Pons (tissue), 1 donor: ENCODE measurements around the gene WDR31.
A peak's percentile ranks its signal among the peaks of the same experiment; 100 is the strongest.

Experiments
- DNase-seq: peaks from one replicate; pipeline ENCODE4 v3.0.0-alpha.2; 2016; ENCODE audit warnings: low spot score

The WDR31 gene

GRCh38 chr9:113331780-113332179 is 8.3 kb downstream of the WDR31 start:
- no peak for DNase-seq

- no peak for DNase-seq
These were observed 11.9 kb downstream of the WDR31 start for GRCh38 chr9:113328045-113328782.

DNA sequence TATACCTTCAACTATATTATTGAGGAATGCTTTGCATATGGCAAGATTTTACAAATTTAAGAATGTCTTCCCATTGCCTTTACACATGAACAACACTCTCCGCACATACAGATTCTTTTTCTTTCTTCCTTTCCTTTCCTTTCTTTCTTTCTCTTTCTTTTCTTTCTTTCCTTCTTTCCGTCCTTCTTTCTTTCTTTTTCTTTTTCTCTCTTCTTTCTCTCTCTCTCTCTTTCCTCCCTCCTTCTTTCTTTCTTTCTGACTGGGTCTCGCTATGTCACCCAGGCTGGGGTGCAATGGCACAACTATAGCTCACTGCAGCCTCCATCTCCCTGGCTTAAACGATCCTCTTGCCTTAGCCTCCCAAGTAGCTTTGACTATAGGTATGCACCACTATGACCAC is 13.8 kb downstream of the WDR31 start:
- DNase-seq: no peak

- peak; percentile 43 for DNase-seq
These were observed 17.4 kb downstream of the WDR31 start for GRCh38 chr9:113322671-113323070.

DNA sequence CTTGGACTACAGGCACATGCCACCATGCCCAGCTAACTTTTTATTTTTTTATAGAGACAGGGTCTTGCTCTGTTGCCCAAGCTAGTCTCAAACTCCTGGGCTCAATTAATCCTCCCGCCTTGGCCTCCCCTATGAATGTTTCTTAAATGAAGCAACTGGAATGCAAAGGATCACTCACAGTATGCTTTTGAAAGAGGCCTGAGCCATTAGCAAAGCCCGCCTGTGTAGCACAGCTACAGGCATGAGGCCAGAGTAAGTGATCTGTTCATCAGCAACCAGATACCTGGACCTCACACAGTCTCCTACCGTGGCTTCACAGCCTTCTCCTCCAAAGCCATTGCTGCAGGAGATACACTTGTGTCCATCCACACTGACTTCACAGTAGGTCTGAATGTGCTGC is 20.0 kb downstream of the WDR31 start:
- DNase-seq: no peak

- no peak for DNase-seq
These were observed 21.0 kb downstream of the WDR31 start for GRCh38 chr9:113319054-113319453.

GRCh38 chr9:113317777-113318176 is 22.3 kb downstream of the WDR31 start:
- no peak for DNase-seq

GRCh38 chr9:113316030-113316429 is 24.0 kb downstream of the WDR31 start:
- no peak for DNase-seq

GRCh38 chr9:113315231-113315630 is 24.8 kb downstream of the WDR31 start:
- DNase-seq: no peak

GRCh38 chr9:113313261-113313660 is 26.8 kb downstream of the WDR31 start:
- no peak for DNase-seq

- no peak for DNase-seq
These were observed 28.1 kb downstream of the WDR31 start for GRCh38 chr9:113311961-113312360.

DNA sequence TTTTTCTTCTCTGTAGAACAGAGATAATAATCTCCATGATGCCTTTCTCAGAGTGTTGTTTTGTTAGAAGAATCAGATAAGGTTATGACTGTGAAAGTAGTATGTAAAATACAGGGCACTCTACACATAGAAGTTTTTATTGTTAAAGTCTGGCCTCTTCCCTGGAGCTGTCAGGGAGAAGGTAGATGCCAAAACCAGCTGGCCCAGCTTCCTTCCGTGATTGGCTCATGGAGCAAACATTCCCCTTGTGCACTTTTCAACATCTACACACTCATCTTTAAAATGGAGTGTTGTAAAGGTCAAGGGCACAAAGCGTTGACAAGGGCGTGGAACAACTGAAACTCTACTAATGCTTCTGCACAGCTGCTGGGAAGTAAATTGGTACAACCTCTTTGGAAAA is 29.5 kb downstream of the WDR31 start:
- DNase-seq: no peak

GRCh38 chr9:113309204-113309813 is 30.8 kb downstream of the WDR31 start:
- peak; percentile 71 for DNase-seq

- DNase-seq: no peak
These were observed 32.6 kb downstream of the WDR31 start for GRCh38 chr9:113307396-113307975.

GRCh38 chr9:113306566-113306965 is 33.5 kb downstream of the WDR31 start:
- DNase-seq: no peak

DNA sequence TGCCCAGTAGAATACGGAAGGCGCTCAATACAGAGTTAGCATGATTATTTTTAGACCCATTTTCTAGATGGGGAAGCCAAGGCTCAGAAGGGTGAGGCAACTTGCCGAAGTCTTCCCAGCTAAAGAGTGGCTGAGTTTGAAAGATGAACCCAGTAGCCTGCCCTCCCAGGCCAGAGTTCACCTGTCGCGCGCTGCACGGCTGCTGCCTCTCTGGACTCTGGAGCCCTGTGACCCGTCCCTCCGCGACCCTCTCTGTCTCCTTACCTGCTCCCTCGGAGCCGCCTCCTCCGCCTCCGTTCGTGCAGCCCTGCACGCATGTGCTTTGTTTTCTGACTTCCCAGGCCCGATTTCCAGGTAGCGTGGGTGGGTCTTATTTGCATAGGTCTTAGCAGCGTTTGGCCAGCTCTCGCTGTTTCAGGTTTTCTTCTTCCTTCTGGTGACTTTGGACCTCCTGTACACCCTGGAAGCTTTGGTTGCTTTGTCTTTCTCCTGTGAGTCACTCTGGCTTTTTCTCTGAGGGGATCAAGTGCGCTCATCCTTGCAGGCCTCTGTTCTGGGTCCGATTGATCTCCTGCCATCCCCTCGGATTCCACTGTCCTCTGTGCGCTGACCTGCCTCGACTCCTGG is 37.2 kb downstream of the WDR31 start, which contains the start of gene RNF183:
TSS of gene RNF183 (minus strand) at position 585 of the 627 bp plus-strand sequence. CDS start 5,192 bp downstream, outside the sequence.
- no peak for DNase-seq

DNA sequence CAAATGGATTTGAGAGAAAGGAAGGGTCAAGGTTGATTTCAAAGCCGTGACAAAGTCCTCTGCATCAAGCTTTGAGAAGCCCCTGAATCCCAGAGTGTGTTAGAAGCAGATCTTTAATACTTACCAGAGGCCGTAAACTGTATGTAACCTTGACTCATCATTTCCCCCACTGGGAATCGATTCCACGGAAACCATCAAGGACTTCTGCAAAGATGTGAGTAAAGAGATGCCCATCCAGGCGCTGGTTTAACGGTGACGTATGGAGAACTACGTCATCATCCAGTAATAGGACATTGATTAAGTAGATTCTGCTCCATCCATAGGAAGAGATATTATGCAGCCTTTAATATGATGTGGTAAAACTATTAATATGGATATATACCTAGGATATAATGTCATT is 38.5 kb downstream of the WDR31 start:
- DNase-seq: no peak

- peak; percentile 52 for DNase-seq
These were observed 40.2 kb downstream of the WDR31 start for GRCh38 chr9:113299800-113300292.

GRCh38 chr9:113298924-113299770 is 40.9 kb downstream of the WDR31 start:
- DNase-seq: no peak

DNA sequence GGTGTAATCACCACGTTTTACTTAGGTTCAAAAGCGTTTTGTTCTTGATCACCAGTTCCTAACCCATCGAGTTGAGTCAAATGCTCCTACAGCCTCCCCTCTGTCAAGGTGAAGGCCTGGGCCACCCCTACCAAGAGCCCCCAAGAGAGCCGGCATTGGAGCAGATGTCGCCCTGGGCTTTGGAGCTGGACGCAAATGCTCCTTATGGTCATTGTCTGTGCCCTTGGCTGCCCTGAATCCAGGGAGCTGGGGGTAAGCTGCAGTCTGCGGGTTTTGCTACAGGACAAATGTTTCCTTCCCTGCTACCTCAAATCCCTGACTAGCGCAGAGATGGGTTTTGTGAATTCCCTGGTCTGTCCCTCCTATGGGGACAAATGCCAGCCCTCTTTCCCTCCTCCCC is 41.8 kb downstream of the WDR31 start:
- no peak for DNase-seq

DNA sequence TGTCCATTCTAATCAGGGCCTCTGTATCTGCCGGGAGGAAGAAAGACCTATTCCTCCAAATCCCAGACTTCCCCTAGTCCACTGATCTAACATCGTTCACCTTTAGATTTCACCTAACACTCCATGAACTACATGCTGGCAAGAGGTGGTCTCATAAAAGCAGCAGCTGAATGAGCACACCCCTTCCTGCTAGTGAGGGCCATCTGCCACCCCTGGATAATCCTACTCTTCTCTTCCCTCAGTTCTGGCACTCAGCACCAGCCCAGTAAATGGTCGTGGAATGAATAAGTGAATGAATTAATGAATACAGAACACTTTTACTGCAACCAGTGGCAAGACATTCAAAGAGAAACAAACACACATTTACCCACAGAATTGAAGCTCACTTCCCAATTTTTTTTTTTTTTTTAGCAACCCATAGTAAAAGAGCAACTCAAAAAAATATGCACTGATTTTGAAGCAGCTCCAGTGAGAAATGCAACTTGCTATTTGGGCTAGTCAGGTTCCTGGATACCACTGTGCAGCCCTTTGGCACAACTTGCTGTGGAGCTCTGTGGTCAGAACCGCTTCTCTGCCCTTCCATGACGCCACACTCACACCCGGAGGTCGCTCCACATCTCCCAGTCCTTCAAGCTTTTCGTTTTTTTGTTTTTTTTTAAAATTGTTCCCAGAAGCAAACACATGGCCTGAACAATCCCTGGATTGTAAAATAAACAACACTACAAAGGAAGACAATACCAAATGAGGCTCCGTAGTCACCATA is 43.1 kb downstream of the WDR31 start:
- no peak for DNase-seq
